ENCODE measurements around the gene ALS2.

The ALS2 gene

GRCh38 chr2:201696151-201696659, 84.5 kb downstream of the ALS2 start:
- DNase-seq (ENCODE audit: extremely low spot score), result no peak
- TF ChIP-seq SP1 (IDR thresholded peaks at IDR 0.05) (no peak), NFRKB (IDR thresholded peaks at IDR 0.05) (no peak), BHLHE40 (IDR thresholded peaks at IDR 0.05; ENCODE audit: borderline replicate concordance) (no peak), TARDBP (IDR thresholded peaks at IDR 0.05) (no peak), ARNT (IDR thresholded peaks at IDR 0.05) (no peak), FOXA1 (IDR thresholded peaks at IDR 0.05) (no peak), ELF4 (IDR thresholded peaks at IDR 0.05) (no peak), L3MBTL2 (conservative IDR thresholded peaks at IDR 0.05) (no peak), FOXK2 (IDR thresholded peaks at IDR 0.05) (no peak), SUZ12 (IDR thresholded peaks at IDR 0.05) (no peak), HDGF (IDR thresholded peaks at IDR 0.05; ENCODE audit: borderline replicate concordance) (no peak), ZNF384 (IDR thresholded peaks at IDR 0.05) (no peak), PKNOX1 (IDR thresholded peaks at IDR 0.05) (no peak), LEF1 (IDR thresholded peaks at IDR 0.05; ENCODE audit: borderline replicate concordance) (no peak), CTBP1 (IDR thresholded peaks at IDR 0.05; ENCODE audit: borderline replicate concordance) (no peak), FOXM1 (IDR thresholded peaks at IDR 0.05; ENCODE audit: borderline replicate concordance) (no peak)
- CTCF ChIA-PET, result no interaction called here
- POLR2A ChIA-PET, result no interaction called here

GRCh38 chr2:201685156-201685555, 95.6 kb downstream of the ALS2 start:
- DNase-seq (ENCODE audit: extremely low spot score), result no peak
- TF ChIP-seq TARDBP (IDR thresholded peaks at IDR 0.05) (no peak), FOXA1 (IDR thresholded peaks at IDR 0.05) (no peak), NFRKB (IDR thresholded peaks at IDR 0.05) (no peak), L3MBTL2 (conservative IDR thresholded peaks at IDR 0.05) (no peak), ELF4 (IDR thresholded peaks at IDR 0.05) (no peak), SP1 (IDR thresholded peaks at IDR 0.05) (no peak)
- POLR2A ChIA-PET, result no interaction called here
- CTCF ChIA-PET, result no interaction called here

GRCh38 chr2:201680743-201681142, 100.0 kb downstream of the ALS2 start:
- DNase-seq (ENCODE audit: extremely low spot score), result peak; percentile 74

GRCh38 chr2:201678401-201678800, 102.3 kb downstream of the ALS2 start:
- POLR2A ChIA-PET, result no interaction called here
- DNase-seq (ENCODE audit: extremely low spot score), result no peak
- CTCF ChIA-PET, result no interaction called here
- no peak for TF ChIP-seq BHLHE40 (IDR thresholded peaks at IDR 0.05; ENCODE audit: borderline replicate concordance)
- TF ChIP-seq FOXK2 (IDR thresholded peaks at IDR 0.05), result no peak
- TF ChIP-seq TARDBP (IDR thresholded peaks at IDR 0.05), result no peak
- no peak for TF ChIP-seq FOXM1 (IDR thresholded peaks at IDR 0.05; ENCODE audit: borderline replicate concordance)
- no peak for TF ChIP-seq PKNOX1 (IDR thresholded peaks at IDR 0.05)
- no peak for TF ChIP-seq ELF4 (IDR thresholded peaks at IDR 0.05)
- TF ChIP-seq SP1 (IDR thresholded peaks at IDR 0.05), result no peak
- no peak for TF ChIP-seq ZNF384 (IDR thresholded peaks at IDR 0.05)
- TF ChIP-seq FOXA1 (IDR thresholded peaks at IDR 0.05), result no peak
- TF ChIP-seq NFRKB (IDR thresholded peaks at IDR 0.05), result no peak
- TF ChIP-seq ARNT (IDR thresholded peaks at IDR 0.05), result no peak
- TF ChIP-seq CTBP1 (IDR thresholded peaks at IDR 0.05; ENCODE audit: borderline replicate concordance), result no peak
- no peak for TF ChIP-seq L3MBTL2 (conservative IDR thresholded peaks at IDR 0.05)
- TF ChIP-seq HDGF (IDR thresholded peaks at IDR 0.05; ENCODE audit: borderline replicate concordance), result no peak

More at GRCh38 chr2:201680743-201681142, 100.0 kb downstream of the ALS2 start:
- CTCF ChIA-PET, result no interaction called here
- POLR2A ChIA-PET, result no interaction called here
- TF ChIP-seq FOXM1 (IDR thresholded peaks at IDR 0.05; ENCODE audit: borderline replicate concordance), result no peak
- no peak for TF ChIP-seq BHLHE40 (IDR thresholded peaks at IDR 0.05; ENCODE audit: borderline replicate concordance)
- no peak for TF ChIP-seq ARNT (IDR thresholded peaks at IDR 0.05)
- no peak for TF ChIP-seq LEF1 (IDR thresholded peaks at IDR 0.05; ENCODE audit: borderline replicate concordance)
- no peak for TF ChIP-seq ZNF384 (IDR thresholded peaks at IDR 0.05)
- no peak for TF ChIP-seq CTBP1 (IDR thresholded peaks at IDR 0.05; ENCODE audit: borderline replicate concordance)
- no peak for TF ChIP-seq ELF4 (IDR thresholded peaks at IDR 0.05)
- no peak for TF ChIP-seq FOXK2 (IDR thresholded peaks at IDR 0.05)
- TF ChIP-seq TARDBP (IDR thresholded peaks at IDR 0.05), result no peak
- no peak for TF ChIP-seq FOXA1 (IDR thresholded peaks at IDR 0.05)

- ChIA-PET CTCF (interaction anchor here (0.6 kb wide), 1 partner anchor 366 kb away, joined by 4 read pairs; no protein-coding TSS in a partner anchor), POLR2A (no interaction called here)
- no peak for DNase-seq (ENCODE audit: extremely low spot score)
- TF ChIP-seq FOXA1 (IDR thresholded peaks at IDR 0.05), result no peak
- no peak for TF ChIP-seq NFRKB (IDR thresholded peaks at IDR 0.05)
- TF ChIP-seq FOXK2 (IDR thresholded peaks at IDR 0.05), result no peak
- TF ChIP-seq PKNOX1 (IDR thresholded peaks at IDR 0.05), result no peak
- TF ChIP-seq ELF4 (IDR thresholded peaks at IDR 0.05), result no peak
- no peak for TF ChIP-seq SUZ12 (IDR thresholded peaks at IDR 0.05)
Measured at GRCh38 chr2:201675454-201675853, 105.3 kb downstream of the ALS2 start.

GRCh38 chr2:201674794-201675193, 105.9 kb downstream of the ALS2 start:
- ChIA-PET CTCF (interaction anchor here (0.6 kb wide), 1 partner anchor 367 kb away, joined by 4 read pairs; no protein-coding TSS in a partner anchor), POLR2A (no interaction called here)
- TF ChIP-seq LEF1 (IDR thresholded peaks at IDR 0.05; ENCODE audit: borderline replicate concordance) (no peak), NFRKB (IDR thresholded peaks at IDR 0.05) (no peak), ZNF384 (IDR thresholded peaks at IDR 0.05) (no peak), BHLHE40 (IDR thresholded peaks at IDR 0.05; ENCODE audit: borderline replicate concordance) (no peak), SP1 (IDR thresholded peaks at IDR 0.05) (no peak), FOXA1 (IDR thresholded peaks at IDR 0.05) (no peak)
- no peak for DNase-seq (ENCODE audit: extremely low spot score)

- TF ChIP-seq LEF1 (IDR thresholded peaks at IDR 0.05; ENCODE audit: borderline replicate concordance), result no peak
- TF ChIP-seq BHLHE40 (IDR thresholded peaks at IDR 0.05; ENCODE audit: borderline replicate concordance), result no peak
- ChIA-PET POLR2A (no interaction called here), CTCF (no interaction called here)
- no peak for DNase-seq (ENCODE audit: extremely low spot score)
Measured at GRCh38 chr2:201674298-201674697, 106.4 kb downstream of the ALS2 start.

All from HEK293T (cell line).